Testis (tissue), 3 donors: ENCODE measurements around the gene STIM1. TPM values are rescaled to one million over a fixed set of nuclear protein-coding genes. Genes with fewer than 3 reads are reported as not detected.

Experiments
- DNase-seq: peaks from one replicate; pipeline ENCODE4 v3.0.0-alpha.2; 2019
- H3K27ac ChIP-seq, 2 donors: fragments of 200-600 bp; sonication (generic); one replicate each; pipeline ENCODE4 v1.5.1; 2019
- H3K27me3 ChIP-seq: fragments of 200-600 bp; sonication (generic); one replicate; pipeline ENCODE4 v1.5.1; 2019
- H3K36me3 ChIP-seq: fragments of 200-600 bp; sonication (generic); one replicate; pipeline ENCODE4 v1.5.1; 2017; ENCODE audit warnings: low read depth; ENCODE audit errors: missing control alignments
- H3K4me1 ChIP-seq: fragments of 200-600 bp; sonication (generic); one replicate; pipeline ENCODE4 v1.5.1; 2019
- H3K4me3 ChIP-seq, 2 donors: fragments of 200-600 bp; sonication (generic); one replicate each; pipeline ENCODE4 v1.5.1; 2017 to 2019
- H3K9me3 ChIP-seq: fragments of 200-600 bp; sonication (generic); one replicate; pipeline ENCODE4 v1.5.1; 2017
- CTCF ChIP-seq, 3 experiments: fragments of 450-650 bp in 2 of 3; fragments of 200-600 bp in 1 of 3; sonication (generic) in 1 of 3; IDR thresholded peaks; one replicate each; pipeline ENCODE4 v1.5.1; 2016 to 2019; ENCODE audit warnings: antibody characterized with exemption in 3 of 3, mild to moderate bottlenecking in 2 of 3, moderate library complexity in 1 of 3
- POLR2A ChIP-seq: fragments of 450-650 bp; IDR thresholded peaks from one replicate; pipeline ENCODE4 v1.6.1; 2017; ENCODE audit warnings: antibody characterized with exemption, mild to moderate bottlenecking, moderate library complexity
- WGBS, 2 donors: methylation state at CpG; one replicate each; pipeline ENCODE4 v1.1.5; 2018; 5-methylcytosine and 5-hydroxymethylcytosine counted together
- intact Hi-C: fragments of 100-400 bp; cut with DNase I; formaldehyde crosslinking; loops from one replicate; pipeline ENCODE4 v1.15.1; 2023; ENCODE audit warnings: low total_unique reads
- polyA plus RNA-seq: library from polyadenylated mRNA; stranded (reverse); fragments of 350-450 nt; fragmentation: Illumina TruSeq; extraction: RNeasy Lipid Tissue Mini Kit (QIAGEN cat#74804); gene quantifications from one replicate; pipeline ENCODE4 v1.2.3, GENCODE V29; 2014; ENCODE audit warnings: low read depth, low replicate concordance; ENCODE audit not compliant: insufficient read depth
- total RNA-seq, 2 donors: library from RNA; depleted of rRNA; stranded (reverse); fragments of >200 nt; gene quantifications; one replicate each; pipeline ENCODE4 v1.2.3, GENCODE V29; 2016

The STIM1 gene
- total and polyA plus RNA-seq, 3 donors from 2014 or later: 78.2 to 95.5 (median 87.1) TPM

DNA sequence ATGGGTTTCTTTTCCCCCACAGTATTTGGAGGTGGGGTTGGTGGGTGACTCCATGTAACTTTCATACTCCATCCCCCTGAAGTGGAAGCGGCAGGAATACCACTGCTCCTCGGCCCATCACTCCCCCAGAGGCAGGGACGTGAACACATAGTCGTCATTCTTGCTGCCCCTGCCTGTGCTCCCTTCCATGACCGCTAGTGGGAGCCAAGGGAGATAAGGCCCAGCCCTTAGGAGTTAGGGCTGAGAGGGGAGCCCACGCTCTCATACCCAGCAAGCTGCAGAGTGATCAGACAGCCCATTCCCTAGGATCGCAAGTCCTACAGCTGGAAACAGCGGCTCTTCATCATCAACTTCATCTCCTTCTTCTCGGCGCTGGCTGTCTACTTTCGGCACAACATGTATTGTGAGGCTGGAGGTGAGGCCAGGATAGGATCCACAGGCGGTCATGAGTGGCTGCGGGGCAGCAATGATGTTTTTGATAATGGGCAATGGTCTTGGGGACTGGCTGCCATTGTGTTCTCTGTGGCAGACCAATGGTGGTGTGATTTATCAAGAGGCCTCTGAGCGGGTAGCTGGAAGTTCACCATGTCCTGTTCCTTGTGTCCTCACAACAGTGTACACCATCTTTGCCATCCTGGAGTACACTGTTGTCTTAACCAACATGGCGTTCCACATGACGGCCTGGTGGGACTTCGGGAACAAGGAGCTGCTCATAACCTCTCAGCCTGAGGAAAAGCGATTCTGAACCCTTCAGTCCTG, 30.6 kb upstream of the STIM1 start:
- intact Hi-C loops: no loop called here
- H3K9me3 ChIP-seq: no peaks in the 10 kb centered on the region
- no peak overlapping the region for H3K27ac ChIP-seq
- H3K4me1 ChIP-seq: no peaks in the 10 kb centered on the region
- H3K36me3 ChIP-seq: no peaks in the 10 kb centered on the region
- 82 to 86% methylated on average over 18 of the region's 18 CpGs for WGBS, 2 donors
- no peak for TF ChIP-seq POLR2A
- peak in 2 of 3 experiments; percentile 30 for TF ChIP-seq CTCF (IDR thresholded peaks at IDR 0.05)
- H3K27me3 ChIP-seq: no peaks in the 10 kb centered on the region
- peak; percentile 45 for DNase-seq
- no peak overlapping the region for H3K4me3 ChIP-seq

DNA sequence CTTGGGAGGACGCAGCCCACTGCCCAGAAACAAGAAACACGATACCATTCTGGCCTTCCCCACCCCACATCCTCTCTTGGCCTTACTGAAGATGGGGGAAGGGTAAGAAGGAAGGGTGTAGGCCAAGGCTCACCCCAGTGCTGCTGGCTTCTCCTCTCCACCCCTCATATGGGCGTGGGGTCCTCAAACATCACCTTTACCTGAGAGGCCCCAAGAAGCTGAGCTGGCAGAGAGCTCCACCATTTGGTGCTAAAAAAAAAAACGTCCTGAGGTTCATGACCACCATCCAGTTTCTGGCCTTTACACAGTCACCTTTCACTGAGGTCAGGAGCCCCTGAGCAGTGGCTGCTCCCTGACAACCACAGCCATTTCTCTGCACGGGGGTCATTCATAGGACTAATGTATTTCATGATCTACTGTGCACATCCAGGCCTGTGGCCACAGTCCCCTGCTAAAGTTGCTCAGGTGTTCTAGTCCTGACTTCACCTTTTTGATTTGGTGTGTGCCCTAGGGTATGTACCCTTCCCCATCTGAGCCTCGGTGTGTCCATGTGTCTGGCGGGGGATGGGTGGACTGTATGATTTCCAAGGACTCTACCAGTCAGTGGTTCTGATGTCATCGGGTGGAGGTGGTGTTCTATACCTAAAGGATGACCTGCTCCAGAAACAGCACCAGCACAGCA, 29.9 kb upstream of the STIM1 start:
- Histone ChIP-seq H3K27me3 (no peaks in the 10 kb centered on the region), H3K4me1 (no peaks in the 10 kb centered on the region), H3K4me3 (no peak overlapping the region), H3K36me3 (no peaks in the 10 kb centered on the region), H3K9me3 (no peaks in the 10 kb centered on the region), H3K27ac (no peak overlapping the region)
- DNase-seq: no peak
- 73 to 80% methylated on average over 8 of the region's 8 CpGs for WGBS, 2 donors
- no peak for TF ChIP-seq CTCF (IDR thresholded peaks at IDR 0.05)
- no peak for TF ChIP-seq POLR2A
- intact Hi-C loops: no loop called here

DNA sequence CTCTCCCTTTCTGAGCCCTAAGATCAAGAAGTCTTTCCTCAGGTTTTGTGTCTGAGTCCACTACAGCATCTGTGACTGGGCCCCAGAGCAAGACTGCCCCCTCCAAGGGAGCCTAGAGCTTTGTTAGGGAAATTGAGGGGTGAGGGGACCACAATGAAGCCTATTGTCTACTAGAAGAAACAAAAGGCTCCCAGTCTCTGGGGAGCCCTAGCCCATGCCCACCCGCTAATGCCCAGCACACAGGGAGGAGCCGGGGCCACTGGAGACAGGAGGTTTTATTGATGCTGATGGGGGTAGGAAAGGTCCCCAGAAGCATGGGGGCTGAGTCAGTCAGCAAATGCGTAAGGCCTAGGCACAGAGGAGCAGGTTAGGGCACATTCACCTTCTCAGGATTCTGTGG, 28.7 kb upstream of the STIM1 start:
- Histone ChIP-seq H3K4me3 (no peak overlapping the region), H3K36me3 (no peaks in the 10 kb centered on the region), H3K9me3 (no peaks in the 10 kb centered on the region), H3K27me3 (no peaks in the 10 kb centered on the region), H3K4me1 (no peaks in the 10 kb centered on the region), H3K27ac (no peak overlapping the region)
- TF ChIP-seq POLR2A: no peak
- no peak for TF ChIP-seq CTCF (IDR thresholded peaks at IDR 0.05)
- intact Hi-C loops: no loop called here
- WGBS, 2 donors: 95 to 98% methylated on average over 3 of the region's 3 CpGs
- DNase-seq: no peak

DNA sequence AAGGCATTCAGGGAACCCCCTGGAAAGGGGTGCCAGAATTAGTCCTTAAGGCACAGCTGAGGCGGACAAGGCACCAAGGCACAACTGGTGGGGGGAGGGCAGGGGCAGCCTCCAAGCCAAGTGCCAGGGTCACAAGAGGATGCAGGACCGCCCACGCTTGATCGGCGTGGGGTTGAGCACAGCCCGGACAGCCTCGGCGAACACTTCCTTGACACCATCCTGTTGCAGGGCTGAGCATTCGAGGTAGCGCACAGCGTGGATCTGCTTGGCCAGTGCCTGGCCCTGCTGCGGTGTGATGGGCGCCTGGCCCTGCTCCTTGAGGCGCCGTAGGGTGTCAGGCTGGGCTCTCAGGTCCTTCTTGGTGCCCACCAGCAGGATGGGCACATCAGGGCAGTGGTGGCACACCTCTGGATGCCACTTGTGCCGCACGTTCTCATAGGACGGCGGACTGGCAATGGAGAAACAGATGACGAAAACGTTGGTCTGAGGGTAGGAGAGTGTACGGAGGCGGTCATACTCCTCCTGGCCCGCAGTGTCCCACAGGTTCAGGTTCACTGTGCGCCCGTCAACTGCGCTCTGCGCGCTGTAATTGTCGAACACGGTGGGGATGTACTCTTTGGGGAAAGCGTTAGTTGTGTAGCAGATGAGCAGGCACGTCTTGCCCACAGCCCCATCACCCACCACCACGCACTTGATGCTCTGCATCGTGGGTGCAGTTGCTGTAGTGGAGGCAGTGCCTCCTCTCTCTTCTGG, 27.9 kb upstream of the STIM1 start:
- Histone ChIP-seq H3K27ac (no peak overlapping the region), H3K27me3 (no peaks in the 10 kb centered on the region), H3K4me1 (no peaks in the 10 kb centered on the region), H3K36me3 (no peaks in the 10 kb centered on the region), H3K9me3 (no peaks in the 10 kb centered on the region), H3K4me3 (no peak overlapping the region)
- intact Hi-C loops: no loop called here
- DNase-seq: no peak
- TF ChIP-seq POLR2A (no peak), CTCF (IDR thresholded peaks at IDR 0.05) (no peak)
- WGBS, 2 donors: 92 to 94% methylated on average over 28 to 35 of the region's 35 CpGs
